Measurements from ENCODE around the gene RALGAPA2.
A peak's percentile ranks its signal among the peaks of the same experiment; 100 is the strongest.

RALGAPA2 gene

DNA sequence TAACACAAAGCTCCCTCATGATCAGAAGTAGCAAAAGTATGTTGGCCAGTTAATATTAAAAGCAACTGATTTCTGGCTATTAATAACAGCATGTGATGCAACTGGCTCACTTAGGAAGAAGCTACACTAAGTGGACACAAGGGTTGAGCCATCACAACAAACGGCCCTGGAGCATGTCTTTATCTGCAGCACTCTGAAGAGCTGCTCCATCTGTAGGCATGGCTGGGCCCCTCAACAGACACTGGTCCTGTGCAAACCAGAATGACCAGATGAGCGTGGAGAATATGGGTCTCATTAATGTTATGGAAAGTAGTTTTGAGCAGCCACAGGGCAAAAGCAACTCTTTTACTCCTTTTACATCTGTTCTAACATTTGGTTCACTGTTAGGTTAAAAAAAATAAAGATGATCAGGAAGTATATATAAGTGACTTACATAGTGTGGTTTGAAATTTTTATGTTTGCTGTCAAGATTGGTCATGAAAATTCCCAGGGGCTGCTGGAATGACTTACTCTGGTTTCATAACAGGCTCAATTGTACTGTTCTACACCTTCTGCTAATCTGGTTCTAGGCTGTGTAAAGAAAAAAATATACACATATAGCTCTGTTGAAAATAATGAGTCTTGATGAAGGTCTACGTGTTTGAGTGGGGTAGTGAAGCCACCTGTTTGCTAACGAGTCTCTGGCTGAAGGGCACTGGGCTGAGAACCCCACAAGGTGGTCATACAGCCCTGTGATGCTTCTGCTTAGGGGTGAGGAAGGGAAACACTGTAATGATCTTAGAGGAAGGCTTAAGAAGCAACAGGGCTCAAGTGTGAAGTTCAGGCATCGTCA lies 286.4 kb downstream of the RALGAPA2 start:
- no peak for DNase-seq

DNA sequence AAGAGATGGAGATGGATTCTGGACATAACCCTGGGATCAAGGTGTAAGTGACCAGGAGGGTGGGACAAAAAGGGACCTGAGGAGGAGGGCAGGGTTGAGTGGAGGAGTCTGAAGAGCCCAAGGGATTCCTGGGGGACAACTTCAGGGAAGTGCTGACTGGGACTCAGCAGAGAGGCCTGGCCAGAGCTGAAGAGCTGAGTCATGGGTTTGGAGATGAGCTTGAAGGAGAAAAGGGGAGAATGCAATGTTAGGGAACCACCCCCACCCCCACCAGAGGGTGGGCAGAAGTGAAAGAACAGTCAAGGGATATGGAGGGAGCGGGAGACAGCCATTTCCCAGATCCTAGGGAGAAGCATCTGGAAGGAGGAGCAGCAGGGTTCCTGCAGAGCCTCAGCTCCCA lies 289.3 kb downstream of the RALGAPA2 start:
- DNase-seq, result no peak

DNA sequence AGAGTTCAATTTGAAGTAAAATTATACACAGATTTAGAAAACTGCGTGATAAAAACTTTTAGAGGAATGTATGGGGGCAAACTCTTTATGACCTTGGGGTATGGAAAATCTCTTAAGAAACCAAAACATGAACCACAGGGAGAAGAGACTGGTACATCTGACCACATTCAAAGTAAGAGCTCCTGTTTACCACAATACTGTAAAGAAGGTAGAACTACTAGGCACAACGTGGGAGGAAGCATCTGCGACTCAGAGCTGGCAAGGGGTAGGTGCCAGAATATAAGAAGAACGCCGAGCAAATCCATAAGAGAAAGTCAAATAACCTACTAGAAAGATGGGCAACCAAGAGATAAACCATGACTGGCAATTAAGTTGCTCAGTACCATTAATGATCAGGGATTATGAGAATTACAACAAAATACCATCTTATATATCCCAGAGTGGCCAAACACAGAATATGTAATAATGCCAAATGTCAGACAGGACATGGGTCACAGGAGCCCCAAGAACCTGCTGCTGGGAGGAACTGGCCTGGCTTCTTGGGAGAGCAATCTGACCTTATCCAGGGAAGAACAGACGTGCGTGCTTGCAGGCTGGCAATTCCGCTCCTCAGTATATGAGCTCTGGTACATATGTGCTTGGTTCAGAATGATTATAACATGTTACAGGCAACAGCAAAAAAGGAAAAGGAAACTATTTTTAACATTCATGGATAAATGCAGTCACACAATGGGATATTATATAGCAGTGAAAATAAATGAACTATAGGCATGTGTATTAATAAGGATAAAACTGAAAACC lies 294.4 kb downstream of the RALGAPA2 start:
- no peak for DNase-seq

DNA sequence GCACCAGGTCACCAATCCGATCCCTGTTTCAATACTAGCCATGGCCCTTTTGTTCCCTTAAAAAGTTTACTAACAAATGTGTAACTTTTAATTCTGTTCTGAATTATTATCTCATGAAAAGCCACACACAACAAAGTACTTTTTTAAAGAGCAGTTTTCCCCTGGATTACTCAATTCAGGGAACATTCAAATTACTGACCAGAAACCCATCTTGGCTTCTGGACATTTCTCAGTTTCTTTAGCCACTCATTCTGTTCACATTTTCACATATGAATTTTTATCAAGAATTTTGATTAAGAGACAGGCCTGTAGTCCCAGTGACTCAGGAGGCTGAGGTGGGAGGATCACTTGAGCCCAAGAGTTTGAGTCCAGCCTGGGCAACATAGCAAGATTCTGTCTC lies 297.1 kb downstream of the RALGAPA2 start:
- no peak for DNase-seq

DNA sequence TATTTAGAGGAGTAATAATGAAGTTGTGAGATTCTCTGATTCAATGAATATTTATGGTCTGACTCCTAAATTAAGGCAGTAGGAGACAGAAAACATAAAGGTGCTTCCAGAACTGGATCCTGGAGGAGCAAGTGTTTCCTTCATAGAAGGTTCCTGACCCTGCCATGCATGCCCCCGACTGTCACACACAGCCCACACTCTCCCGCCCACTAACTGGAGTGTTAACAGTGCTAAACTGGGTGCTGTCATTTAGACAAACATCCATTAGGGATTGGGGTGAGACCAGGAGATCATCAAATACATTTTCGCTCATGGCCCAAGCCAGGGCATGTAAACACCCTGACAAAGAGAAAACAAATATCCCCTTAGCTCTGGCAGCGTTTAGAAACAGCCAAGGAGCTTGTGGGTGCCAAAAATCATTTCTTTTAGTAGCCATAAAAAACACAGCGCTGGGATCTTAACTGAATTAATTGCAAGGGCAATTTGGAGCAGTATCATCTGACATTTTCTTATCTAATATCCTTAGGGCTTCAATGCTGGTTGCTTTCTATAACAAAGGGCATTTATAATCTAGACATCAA lies 297.7 kb downstream of the RALGAPA2 start:
- DNase-seq, result no peak

DNA sequence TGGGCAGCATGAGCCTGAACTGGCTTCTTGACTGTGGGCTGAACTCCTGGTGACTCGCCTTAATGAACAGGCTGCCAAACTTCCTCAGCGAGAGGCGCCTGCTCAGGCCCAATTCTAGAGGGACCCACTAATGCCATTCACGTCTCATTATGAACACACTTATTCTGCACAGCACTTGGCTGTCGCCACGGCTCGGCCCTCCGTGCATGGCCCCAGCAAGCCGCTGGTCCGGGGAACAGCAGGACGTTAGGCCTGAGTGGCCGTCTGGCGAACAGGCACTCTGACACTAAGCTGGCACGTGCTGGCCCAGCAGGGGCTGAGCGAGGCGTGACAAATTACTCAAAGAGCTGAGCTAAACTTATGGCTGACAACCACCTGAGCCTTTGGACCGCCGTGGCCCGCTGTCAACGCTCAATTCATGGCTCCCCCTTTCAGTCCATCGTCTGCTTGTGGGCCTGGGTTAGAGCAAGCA lies 298.6 kb downstream of the RALGAPA2 start:
- DNase-seq, result no peak

DNA sequence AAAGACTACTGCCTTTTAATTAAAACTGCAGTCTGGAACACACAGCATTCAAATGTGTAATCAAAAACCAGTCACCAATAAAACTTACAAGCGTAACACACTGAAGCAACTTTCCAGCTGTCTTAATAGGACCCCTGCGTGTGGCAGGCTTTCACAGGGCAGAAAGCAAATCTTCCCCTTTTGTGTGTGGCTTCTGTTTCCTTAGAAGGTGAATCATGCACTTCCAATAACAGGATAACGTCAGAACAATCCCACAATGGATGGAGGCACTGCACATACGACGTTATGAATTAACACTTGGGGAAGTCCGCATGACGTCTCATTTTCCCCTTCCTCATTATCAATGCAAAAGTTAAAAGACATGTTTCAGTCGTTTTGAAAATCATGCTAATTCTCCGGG lies 299.7 kb downstream of the RALGAPA2 start:
- DNase-seq, result no peak

DNA sequence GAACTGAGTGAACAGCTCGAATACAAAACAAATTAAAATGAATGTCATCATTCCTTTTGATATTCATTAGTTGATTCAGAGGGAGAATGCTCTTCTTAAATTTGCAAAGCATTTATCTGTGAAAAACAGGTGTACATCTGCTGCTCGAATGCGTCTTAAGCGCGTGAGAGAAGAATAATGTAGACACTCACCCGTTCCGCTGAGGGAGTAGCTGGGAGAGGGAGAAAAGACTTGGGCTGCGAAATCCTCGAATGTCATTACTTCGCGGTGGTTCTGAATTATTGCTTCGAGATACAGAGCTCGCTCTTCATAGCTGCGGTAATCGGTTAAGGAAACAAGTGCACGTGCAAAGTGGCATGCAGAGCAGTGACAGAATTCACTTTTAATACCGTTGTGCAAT lies 300.6 kb downstream of the RALGAPA2 start:
- no peak for DNase-seq

DNA sequence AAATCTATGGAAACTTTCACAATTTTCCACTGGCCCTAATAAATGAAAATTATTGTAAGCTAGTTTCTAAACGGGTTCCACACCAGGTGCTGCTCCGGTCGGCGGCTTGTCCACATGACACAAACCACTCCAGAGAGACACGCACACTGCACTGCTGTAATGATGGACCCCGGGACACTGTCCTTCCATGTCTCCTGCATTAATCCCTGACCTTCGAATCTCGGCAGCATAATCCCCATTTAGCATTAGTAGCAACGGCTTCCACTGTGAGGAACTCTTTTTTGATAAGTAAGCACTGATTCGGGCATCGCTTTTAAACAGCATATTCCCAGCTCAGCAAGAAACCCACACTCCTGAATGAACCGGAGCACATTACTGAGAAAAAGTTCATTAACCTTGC lies 301.0 kb downstream of the RALGAPA2 start:
- no peak for DNase-seq

DNA sequence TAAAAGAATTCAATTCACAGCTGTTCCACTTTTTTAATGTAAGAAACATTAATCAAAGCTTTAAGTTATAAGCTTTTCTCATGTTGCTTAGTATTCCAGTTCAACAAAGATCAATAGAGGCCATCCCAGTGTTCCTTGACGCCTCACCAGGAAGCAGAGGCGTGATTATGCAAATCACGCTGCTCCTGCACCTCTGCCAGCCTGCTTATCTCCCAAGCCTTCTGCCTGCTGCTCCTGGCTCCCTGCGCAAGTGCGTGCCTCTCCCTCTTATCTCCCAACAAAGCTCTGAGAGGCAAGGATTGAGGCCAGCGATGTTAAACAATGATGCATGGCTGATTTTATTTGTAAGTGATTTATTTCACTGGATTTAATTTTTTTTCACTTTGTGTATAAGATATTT lies 301.8 kb downstream of the RALGAPA2 start:
- DNase-seq, result peak; percentile 72

DNA sequence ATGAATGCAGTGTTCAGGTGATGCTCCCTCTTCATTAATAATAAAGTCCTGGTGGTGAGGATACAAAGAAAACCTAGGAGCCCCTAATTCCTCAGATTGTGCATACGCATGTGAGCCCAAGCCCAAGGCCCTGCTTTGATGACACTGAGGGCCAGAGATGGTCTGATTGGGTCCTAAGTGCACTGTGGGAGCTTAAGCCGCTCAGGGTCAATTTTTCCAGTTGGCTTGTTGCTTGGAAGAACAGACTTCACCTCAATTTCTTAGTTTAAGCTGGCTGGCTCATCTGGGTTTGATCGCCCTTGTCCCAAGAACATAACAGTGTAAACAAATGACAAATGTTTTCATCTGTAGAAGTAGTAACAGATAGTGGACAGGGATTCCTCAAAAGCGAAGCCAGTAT lies 303.1 kb downstream of the RALGAPA2 start:
- no peak for DNase-seq

DNA sequence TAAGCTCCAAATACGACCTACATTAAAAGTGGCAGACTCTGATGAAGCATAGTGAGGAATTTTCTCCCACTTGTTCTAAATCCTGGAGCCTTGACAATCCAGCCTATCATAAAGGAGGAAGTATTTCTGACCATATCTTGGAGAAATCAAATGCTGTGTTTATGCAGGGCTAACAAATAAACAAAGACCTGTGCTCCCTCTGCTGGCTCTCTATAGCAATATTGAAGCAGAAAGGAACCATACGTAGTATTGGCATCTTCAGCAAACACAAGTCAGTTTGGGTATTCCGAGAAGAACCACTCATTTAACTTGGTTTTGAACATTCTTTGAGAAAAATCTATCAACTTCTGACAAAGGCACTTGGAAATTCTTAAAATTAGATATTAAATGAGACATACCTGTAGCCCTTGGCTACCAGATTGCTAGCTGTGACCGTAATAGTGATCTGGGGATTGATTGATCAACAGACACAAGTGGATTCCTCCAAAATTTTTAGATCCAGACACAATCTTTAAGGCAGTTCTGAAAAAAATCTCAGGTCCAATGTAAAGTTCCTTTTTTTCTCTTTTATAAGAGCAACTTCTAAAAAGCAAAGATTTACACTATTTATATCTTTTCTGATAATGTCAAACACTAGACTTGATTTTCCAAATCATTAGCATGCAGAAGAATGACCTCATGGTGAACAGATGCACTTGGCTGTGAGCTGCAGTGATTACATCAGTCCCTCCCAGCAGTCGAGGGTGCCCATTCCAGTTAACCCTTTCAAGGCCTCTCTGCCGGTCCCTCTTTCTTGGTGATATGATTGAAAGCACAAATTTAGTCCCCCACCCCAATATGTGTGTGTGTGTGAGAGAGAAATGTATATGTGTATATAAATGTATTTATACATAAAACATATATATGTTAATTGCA lies 304.3 kb downstream of the RALGAPA2 start:
- DNase-seq, result peak; percentile 46

DNA sequence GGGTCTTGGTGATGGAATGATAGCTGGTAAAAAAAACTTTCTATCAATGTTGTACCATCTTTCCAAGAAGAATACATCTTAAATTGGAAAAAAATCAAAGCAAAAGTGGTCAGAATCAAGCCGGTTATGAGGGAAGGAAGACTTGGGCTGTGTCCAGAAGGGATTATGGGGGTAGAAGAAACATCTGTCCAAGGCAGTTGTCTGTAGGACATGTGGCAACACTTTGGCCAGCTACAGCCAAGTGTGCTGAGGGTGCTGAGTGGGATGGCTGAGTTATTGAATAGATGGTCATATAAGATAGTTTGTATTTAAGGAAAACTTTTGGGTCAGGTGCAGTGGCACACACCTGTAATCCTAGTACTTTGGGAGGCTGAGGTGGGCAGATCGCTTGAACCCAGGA lies 306.1 kb downstream of the RALGAPA2 start:
- DNase-seq, result no peak

DNA sequence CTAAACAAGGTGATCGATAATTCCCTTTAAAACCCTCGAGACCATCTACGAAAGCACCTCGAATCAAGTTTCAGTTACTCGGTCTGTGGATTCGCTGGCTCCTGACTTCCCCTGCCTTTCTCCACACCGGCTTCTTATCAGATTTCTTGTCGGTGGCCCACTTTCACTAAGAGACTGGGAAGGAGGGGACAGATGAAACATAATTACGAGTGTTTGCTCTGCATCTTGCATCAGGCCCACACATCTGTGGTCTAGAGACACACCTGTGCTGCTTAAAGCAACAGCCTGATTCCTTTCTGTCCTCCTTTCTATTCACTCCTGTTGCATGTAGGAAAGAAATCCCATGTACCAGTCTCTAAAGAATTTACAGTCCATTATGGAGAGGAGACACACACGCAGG lies 306.8 kb downstream of the RALGAPA2 start:
- no peak for DNase-seq

DNA sequence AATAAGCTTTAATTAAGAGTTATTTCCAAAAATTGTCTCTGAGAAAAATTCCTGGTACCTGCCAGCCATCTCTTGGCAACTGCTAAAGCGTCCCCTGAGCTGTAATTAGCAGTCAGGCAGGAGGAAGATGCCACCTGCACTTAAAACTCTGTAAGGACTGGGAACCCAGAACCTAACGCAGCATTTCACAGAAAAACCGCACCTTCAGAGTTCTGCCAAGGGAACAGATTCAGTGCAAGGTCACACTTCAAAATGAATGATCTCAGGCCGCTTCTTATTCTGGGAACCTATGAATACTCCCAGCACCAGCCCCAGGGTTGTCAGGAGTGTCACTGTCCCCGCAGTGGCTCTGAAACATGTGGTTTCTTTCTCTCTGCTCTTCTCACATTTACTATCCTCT lies 307.8 kb downstream of the RALGAPA2 start:
- no peak for DNase-seq

DNA sequence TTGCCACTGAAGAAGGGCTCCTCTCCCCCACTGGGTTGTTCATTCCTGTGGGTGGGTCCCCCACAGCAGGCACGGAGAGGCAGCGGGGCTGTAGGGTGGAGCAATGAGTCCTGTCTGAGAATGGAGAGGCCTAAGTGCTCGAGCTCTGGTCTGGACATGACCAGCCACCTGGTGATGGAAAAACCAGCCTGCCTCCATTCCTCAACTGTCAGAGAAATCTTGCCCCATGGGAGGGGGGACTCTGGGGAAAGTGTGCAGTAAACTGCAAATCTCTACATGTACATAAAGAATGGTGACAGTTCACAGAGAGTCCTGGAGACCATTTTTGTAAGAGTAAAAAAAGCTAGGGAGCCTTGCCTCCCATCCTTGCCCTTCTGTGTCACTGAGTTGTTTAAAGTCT lies 310.5 kb downstream of the RALGAPA2 start:
- no peak for DNase-seq

DNA sequence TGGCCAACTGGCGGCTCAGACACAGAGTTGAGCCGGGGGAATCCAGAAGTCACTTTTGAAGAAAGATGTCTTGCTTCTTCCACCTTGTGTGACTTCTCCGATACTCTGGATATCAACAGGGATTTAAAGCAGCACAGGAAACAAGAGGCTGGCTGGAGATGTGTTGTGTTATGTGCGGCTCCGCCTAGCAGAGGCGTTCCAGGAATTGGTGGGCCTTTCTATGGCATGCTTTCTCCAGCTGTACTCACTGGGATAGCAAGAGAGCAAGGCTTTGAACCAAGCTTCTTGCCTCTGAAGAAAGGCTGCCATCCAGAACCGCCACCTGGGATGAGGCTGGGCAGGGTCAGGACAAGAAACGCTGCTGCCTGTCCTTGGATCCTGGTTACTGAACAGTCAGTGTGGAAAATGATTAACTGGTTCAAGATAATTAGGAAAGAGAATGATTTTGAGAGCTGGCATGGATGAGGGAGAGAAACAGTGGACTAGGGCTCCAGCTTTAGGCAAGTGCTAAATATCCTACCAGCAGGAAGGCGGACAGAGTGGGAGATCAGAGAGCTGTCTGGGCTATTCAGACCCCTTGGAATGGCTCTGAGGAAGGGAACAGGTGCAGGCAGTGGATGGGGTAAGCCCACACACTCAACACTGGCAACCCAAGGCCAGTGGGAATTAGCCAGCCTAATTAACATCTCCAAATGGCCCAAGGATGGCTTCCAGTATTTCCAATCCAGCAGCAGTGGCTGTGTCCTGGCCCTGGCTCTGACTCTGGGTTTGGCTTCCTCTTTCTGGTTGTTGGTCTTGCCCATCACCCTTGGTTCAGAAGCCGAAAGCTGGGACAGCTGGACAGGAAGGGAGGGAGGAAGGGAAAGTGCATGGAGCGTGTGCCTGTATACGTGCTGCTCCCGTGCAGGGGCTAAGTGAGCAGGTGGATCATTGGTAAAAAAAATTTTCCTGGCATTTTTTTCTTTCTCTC lies 312.6 kb downstream of the RALGAPA2 start:
- DNase-seq, result no peak

DNA sequence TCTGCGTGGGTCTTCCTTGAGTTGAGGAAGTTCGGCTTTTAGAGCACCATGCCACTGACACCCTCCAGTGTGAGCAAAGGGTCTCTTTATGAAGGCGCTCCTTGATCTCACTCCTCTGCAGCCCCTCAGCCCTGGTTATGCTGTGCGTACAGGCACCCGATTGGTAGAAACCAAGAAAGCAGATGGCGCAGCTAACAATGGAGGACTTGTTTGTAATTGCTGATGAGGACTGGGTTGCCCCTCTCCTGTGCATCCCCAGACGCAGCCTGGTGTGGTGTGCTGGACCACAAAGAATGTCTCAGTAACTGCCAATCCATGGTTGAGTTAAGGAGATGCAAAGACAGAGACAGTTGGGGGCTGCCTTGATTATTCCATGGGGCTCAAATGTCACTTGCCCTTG lies 314.3 kb downstream of the RALGAPA2 start:
- DNase-seq, result no peak

DNA sequence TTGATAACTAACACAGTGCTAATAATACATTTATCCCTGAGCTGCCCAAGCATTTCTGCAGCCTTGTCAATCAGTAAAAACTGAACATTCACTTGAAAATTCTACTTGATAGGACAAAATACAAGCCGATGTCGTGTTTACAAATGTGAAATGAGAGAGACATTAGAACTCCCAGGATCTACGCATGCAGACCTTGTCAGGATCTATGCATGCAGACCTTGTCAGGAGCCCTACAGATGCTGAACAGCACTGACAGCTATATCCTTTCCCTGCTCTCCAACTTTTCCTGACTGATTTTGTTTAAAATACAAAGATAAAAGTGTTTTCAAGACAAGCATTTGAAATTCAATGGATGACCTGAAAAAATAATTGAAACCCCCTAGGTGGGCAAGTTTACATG lies 315.6 kb downstream of the RALGAPA2 start:
- no peak for DNase-seq

DNA sequence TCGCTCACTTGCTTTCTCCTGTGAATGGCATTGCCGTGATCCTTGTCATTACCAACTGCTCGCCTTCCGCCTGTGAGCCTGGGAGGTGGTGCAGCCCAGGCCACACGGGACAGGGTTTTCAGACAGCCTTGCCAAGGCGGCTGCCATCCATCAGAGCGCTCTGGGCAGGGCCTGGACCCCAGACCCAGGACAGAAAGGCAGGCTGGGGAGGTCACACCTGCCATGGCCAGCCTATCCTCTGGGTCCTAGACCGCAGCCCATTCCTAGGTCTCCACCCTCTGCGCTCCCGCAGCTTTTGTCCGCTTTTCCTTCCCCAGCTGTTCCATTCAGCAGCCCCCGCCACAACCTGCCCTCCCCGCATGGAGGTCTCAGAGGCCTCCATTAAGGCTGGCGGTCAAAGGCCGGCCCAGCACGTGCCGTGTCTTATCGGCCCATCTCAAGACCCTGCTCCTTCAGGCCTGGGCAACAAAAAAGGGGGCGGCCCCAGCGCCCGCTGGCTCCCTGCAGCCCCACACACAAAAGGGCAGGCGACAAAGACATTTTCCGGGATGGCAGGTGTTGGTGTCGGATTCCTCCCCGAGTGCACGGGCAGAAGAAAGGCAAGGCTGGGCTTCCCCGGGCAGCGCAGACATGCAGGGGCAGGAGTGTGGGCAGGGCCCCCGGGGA lies 316.4 kb downstream of the RALGAPA2 start:
- DNase-seq, result peak; percentile 66

DNA sequence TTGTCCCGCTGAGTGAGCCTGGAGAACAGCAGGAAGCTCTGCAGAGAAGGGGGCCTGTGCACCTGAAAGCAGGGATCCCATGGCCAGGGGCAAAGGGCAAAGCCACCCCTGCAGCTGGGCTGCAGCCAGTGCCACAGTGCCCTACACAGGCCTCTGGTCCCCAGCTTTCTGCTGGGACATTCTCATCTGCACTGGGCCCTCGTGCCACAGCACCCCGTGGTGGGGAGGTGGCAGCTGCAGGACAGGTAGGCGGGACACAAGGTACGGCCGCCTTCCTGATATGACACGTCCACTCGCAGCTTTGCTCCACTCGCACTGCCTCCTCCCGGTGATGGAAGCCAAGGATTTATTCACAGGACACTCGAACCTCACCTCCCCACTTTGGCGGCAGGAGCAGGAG lies 317.4 kb downstream of the RALGAPA2 start:
- no peak for DNase-seq

Measured in COR-L47 (cell line).